SK-N-SH treated with all-trans-retinoic acid at 6 μM for 48 hours (cell line): ENCODE data around the gene IQCF2.

ENCODE experiments used
- BACH2 ChIP-seq: fragments of 250-450 bp; sonication (Bioruptor Pico); IDR thresholded peaks from 2 replicates; pipeline ENCODE4 v1.9.0; 2021; ENCODE audit warnings: mild to moderate bottlenecking, borderline replicate concordance
- POU6F1 ChIP-seq: fragments of 250-450 bp; sonication (Bioruptor Pico); IDR thresholded peaks from 2 replicates; pipeline ENCODE4 v1.8.0; 2021; ENCODE audit warnings: low read depth, mild to moderate bottlenecking, moderate library complexity, borderline replicate concordance
- RARB ChIP-seq: fragments of 250-450 bp; sonication (Bioruptor Pico); IDR thresholded peaks from 2 replicates; pipeline ENCODE4 v1.8.0; 2021; ENCODE audit warnings: mild to moderate bottlenecking, moderate library complexity
- ZFP3 ChIP-seq: fragments of 250-450 bp; sonication (Bioruptor Pico); IDR thresholded peaks from 2 replicates; pipeline ENCODE4 v1.5.0; 2020; ENCODE audit warnings: mild to moderate bottlenecking, moderate library complexity
- ZNF70 ChIP-seq: fragments of 450-650 bp; formaldehyde crosslinking; IDR thresholded peaks from 2 replicates; pipeline ENCODE4 v1.5.0; 2020; ENCODE audit warnings: mild to moderate bottlenecking, moderate library complexity
- ZNF8 ChIP-seq: fragments of 450-650 bp; formaldehyde crosslinking; IDR thresholded peaks from 2 replicates; pipeline ENCODE4 v1.5.0; 2020; ENCODE audit warnings: mild to moderate bottlenecking, moderate library complexity

- TF ChIP-seq POU6F1 (CRISPR knock-in tag) = no peak
- no peak for TF ChIP-seq ZFP3 (CRISPR knock-in tag)
- TF ChIP-seq BACH2 = no peak
- no peak for TF ChIP-seq ZNF70 (CRISPR knock-in tag)
- no peak for TF ChIP-seq RARB (CRISPR knock-in tag)
- TF ChIP-seq ZNF8 = no peak
Measured at GRCh38 chr3:51819709-51820406, 41.6 kb upstream of the IQCF2 start.
